Lower leg skin (tissue), 3 donors: Measurements from ENCODE around the gene CD247.

Source experiments
- POLR2A ChIP-seq, 2 donors: fragments of 450-650 bp; IDR thresholded peaks; one replicate each; pipeline ENCODE4 v1.6.1; 2016 to 2017; ENCODE audit warnings: antibody characterized with exemption in 2 of 2, mild to moderate bottlenecking in 1 of 2, moderate library complexity in 1 of 2
- TF ChIP-seq, protein P1 (sequence below), 3 donors: fragments of 450-650 bp; IDR thresholded peaks; one replicate each; pipeline ENCODE4 v1.5.1; 2016; ENCODE audit warnings: antibody characterized with exemption in 3 of 3, mild to moderate bottlenecking in 3 of 3, moderate library complexity in 2 of 3

DNA sequence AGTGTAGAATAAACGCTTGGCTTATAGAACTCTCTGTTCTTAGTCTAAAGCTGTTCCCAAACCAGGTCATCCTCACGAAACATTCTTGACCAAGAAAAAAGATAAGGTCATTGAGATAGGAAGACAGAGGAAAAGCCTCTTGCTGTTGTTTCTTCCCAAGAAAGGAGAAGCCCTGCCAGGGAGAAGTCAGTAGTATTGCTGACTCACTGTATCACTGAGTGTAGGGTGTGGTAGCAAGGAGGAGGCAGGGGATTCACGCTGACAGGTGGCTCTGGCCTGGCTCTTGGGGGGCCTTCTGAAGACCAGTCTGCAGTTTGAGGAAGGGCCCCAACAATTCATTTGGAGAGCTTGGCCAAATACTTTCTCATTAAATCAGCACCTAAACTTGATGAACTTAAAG is 97.8 kb downstream of the CD247 start:
- TF ChIP-seq, protein P1, sequence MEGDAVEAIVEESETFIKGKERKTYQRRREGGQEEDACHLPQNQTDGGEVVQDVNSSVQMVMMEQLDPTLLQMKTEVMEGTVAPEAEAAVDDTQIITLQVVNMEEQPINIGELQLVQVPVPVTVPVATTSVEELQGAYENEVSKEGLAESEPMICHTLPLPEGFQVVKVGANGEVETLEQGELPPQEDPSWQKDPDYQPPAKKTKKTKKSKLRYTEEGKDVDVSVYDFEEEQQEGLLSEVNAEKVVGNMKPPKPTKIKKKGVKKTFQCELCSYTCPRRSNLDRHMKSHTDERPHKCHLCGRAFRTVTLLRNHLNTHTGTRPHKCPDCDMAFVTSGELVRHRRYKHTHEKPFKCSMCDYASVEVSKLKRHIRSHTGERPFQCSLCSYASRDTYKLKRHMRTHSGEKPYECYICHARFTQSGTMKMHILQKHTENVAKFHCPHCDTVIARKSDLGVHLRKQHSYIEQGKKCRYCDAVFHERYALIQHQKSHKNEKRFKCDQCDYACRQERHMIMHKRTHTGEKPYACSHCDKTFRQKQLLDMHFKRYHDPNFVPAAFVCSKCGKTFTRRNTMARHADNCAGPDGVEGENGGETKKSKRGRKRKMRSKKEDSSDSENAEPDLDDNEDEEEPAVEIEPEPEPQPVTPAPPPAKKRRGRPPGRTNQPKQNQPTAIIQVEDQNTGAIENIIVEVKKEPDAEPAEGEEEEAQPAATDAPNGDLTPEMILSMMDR (IDR thresholded peaks at IDR 0.05), result no peak
- no peak for TF ChIP-seq POLR2A (IDR thresholded peaks at IDR 0.05)
